Raji (cell line): ENCODE results near the gene ZFPM1.

ENCODE experiments used
- POLR2A ChIP-seq: IDR thresholded peaks from 2 replicates; pipeline ENCODE4 v1.6.1; 2011; ENCODE audit warnings: low read depth, low read length, control low read depth; ENCODE audit not compliant: insufficient read depth

ZFPM1 gene

DNA sequence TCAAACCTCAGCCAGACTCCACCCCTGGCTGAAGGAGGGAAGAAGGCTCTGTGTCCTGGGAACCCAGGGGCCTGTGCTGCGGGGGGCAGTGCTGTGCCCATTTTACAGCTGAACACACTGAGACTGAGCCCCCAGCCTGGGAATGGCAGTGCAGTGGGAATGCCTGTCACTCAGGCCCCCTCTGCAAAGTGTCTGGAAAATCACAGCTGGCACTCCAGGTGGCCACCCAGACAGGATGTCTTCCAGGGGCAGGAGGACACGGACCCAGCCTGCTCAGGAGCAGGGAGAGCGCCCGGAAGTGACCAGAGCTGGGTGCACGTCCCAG is 37.7 kb upstream of the ZFPM1 start:
- no peak for TF ChIP-seq POLR2A

DNA sequence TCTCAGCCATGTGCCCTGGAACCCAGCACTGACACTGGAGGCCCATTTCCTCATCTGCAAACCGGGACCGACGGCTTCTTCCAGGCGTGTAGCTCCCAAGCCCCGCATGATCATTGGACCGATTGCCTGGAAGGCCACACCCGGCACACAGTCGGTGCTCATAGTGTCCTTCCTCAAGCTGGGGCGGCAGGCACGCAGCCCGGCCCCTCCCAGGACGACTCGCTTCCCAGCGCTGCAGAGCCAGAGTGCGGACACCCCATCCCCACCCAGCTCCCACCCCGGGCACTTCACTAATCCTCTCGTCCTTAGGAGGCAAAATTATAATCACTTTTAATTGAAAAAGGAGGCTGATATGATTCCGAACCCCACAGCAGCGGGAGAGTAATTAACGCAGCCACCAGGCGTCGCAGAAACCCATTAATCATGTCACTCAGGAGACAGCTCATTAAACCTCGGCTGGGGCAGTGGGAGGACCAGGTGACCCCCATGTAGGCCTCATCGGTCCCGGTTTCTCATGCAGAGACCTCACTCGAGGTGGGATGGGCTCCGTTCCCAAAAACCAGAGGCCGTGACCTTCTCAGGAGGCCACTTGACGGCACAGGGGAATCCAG is 37.3 kb upstream of the ZFPM1 start:
- TF ChIP-seq POLR2A, result no peak

DNA sequence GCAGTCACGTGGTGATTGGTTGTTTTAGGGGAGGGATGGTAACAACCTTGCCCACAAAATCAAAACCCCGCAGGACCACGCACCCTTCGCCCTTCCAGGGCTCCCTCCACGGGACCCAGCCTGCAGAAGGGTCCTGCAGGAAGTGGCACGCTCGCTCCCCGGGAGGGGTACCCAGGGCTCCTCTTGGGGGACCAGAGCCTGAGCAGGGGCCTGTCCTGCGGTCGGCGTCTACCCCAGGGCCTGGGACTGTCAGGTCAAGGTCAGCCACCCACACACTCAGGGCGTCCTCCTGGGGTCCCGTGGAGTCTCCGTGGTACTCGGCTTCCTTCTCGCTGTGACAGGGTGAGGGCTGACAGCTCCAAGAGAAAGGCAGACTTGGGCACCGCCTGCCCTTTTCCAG is 36.4 kb upstream of the ZFPM1 start:
- TF ChIP-seq POLR2A, result no peak

DNA sequence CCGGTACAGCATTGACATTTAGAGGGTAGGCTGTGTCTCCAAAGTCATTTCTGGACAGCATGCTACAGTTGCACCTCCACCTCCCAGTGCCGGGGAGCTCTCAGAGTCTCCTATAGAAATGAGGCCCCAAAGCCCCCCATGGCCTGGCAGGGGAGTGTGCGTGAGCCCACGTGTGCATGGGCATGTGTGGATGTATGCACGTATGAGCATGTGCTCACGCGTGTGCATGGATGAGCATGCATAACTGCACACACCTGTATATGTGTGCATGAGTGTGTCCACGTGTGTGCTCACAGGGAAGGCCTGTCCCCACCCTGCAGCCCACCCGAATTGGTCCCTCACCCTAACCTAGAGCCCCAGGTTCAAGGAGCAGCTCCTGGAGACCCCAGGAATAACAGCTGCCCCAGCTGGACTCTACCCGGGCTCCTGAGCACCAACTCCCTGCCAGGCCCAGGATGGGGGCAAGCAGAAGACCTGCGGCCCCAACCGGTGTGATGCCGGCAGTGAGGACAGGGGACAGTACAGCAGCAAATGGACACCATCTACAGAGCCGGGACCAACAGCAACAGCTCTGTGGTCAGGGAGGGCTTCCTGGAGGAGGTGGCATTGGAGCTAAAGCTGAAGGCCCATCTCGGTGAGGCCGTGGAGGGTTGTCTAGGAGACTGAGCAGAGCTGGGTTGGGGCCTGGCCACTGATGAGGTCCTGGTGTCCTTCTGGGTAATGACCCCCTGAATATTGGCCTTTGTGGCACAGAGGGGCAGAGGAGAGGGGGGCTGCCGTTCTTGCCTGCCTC is 35.2 kb upstream of the ZFPM1 start:
- no peak for TF ChIP-seq POLR2A

DNA sequence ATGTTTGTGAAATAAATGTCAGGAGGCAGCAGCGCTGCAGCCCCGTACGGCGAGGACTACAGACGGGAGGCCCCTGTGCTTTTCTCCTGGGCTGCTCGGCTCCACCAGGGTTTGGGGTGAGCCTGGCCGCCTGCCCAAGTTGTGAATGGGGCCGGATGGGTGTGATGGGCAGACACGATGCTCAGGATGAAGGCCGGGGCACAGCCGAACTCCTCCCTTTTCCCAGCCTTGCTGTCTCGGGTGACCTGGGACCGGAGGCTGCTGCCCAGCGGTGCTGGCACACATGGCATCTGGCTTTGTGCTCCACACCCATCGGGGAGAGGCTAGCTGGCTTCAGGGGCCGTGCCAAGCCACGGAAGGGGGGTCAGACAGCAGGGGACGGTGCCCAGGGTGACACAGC is 34.2 kb upstream of the ZFPM1 start:
- no peak for TF ChIP-seq POLR2A

DNA sequence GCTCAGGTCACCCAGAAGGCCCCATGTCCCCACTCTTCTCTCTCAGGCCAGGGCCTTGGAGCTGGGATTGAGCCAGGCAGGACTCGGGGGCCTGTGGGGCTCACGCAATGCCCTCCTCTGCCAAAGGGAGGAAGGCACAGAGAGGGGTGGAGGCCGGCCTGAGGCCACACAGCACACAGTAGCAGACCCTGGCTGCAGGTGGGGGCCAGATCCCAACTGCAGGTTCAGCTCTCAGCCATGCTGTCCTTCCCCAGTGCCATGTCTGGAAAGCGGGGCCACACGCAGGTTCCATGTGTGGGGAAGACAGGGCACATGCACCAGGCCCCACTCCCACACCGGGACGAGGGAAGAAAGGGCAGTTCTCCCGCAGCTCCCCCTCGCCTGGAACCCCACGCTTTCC is 33.3 kb upstream of the ZFPM1 start:
- no peak for TF ChIP-seq POLR2A

DNA sequence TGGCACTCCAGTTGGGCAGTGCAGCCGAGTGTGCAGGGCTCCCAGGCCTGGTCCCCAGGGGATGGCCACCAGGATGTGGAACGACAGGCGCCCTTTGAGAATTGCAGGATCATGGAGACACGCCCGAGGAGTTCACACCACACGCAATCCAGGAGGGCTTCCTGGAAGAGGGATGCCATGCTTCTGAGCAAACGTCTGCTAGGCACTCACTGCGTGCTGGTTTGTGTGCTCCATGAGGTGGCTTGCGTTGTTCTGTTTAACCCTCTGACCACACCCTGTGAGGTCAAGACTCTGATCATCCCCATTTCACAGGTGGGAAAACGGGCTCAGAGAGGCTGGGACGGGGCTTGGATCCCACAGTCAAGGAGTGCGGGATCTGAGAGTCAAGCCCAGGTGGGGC is 32.6 kb upstream of the ZFPM1 start:
- TF ChIP-seq POLR2A, result no peak

DNA sequence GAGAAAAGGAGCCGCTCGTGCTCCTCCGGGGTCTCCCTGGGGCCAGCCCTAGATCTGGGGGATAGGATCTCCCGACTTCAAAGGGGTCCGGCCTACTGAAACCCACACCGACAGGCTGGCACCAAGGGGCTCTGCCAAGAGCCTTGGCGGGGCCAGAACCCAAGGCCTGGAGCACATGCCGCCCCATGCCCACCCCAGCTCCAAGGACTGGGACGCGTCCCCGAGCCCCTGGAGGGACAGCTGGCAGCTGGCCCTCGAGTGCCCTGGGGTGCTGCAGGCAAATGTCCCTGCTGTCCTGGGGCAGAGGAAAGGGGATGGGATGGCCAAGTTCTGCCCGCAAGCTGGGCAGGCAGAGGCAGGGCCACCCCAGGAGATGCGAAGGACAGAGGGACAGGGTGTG is 31.8 kb upstream of the ZFPM1 start:
- no peak for TF ChIP-seq POLR2A

DNA sequence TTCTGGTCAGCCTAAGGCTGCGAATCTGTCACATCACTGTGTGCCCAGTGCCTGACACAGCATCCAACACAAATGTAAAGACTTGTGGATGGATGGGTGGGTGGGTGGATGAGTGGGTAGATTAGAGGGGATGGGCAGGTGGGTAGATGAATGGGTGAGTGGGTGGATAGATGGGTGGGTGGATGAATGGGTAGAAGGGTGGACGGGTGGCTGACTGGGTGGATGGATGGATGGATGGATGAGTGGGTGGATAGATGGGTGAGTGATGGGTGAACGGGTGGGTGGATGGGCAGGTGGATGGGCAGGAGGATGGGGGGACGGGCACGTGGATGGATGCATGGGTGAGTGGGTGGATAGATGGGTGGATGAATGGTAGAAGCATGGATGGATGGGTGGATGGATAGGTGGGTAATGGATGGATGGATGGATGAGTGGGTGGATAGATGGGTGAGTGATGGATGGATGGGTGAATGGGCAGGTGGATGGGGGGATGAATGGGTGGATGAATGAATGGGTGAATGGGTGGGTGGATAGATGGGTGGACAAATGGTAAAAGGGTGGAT is 31.1 kb upstream of the ZFPM1 start:
- no peak for TF ChIP-seq POLR2A

DNA sequence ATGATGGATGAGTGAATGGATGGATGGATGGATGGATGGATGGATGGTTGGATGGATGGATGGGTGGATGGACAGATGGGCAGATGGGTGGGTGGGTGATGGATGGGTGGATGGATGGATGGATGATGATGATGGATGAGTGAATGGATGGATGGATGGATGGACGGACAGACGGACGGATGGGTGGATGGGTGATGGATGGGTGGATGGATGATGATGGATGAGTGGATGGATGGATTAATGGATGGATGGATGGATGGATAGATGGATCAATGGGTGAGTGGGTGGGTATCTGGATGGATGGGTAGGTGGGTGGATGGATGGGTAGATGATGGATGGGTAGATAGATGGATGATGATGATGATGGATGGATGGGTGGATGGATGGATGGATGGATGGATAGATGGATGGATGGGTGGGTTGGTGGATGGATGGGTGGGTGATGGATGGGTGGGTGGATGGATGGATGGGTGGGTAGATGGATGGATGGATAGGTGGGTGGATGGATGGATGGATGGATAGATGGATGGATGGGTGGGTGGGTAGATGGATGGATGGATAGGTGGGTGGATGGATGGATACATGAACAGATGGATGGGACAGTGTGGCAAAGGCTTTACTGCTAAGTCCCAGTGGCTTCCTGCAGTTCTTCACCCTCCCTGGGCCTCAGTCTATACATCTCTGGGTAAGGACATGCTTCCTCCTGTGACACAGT is 30.2 kb upstream of the ZFPM1 start:
- TF ChIP-seq POLR2A, result no peak

DNA sequence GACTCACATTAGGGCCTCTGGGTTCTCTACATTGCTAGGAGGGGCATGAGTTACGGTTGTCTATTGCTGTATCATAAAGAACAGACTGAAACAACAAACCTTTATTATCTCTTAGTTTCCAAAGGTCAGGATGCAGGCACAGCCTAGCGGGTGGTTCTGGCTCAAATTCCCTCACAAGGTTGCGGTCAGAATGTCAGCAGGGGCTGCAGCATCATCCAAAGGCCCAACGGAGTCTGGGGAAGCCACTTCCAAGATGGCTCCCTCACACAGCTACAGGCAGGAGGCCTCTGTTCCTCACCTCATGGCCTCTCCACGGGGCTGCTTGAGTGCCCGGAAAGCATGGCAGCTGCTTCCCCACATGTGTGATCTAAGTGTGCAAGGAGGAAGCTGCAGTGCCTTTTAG is 29.6 kb upstream of the ZFPM1 start:
- TF ChIP-seq POLR2A, result no peak

DNA sequence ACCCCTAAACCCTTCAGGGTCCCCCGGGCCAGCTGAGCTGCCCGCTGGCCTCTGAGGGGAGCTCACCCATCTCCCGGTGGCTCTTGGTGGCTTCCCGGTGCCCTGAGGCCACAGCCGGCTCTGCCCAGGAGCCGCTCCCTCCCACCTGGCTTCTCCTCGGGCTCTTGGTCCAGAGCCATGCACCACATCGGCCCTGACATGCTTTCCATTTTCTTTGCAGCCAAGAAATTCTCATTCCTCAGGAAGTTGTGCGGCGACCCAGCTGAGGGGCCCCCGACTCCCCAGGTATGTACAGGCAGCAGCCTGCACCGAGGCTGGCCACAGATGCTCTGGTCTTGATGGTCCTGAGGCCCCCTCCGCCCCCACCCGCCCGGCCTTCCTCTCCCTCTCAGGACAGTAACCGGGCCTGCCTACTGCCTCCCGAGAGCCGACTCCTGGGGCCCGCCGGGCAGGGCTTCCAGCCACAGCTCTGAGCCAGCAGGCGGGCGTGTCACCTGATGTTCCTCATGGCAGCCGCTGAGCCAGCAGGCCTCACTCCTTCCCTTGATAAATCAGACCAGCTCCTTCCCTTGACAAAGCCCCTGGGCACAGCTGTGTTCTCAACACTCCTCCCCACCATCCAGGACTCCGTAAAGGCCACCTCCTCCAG is 28.4 kb upstream of the ZFPM1 start:
- no peak for TF ChIP-seq POLR2A

DNA sequence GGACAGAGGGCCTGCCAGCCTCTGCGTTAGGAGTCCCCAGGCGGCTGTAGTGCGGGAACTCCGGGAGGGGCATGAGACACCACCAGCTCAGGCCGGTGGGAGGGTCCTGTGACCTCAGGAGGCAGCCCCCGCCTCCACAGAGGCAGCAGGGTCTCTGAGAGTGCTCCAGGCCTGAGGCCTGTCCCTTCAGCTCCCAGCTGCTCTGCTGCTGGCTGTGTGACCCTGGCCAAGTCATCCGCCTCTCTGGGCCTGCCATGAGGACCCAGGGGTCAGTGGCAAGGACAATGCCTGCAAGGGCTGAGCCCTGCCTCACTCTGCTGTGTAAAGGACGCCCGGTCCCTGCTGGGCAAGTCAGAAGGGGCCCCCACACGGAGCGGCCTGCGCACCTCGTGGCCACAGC is 27.1 kb upstream of the ZFPM1 start:
- TF ChIP-seq POLR2A, result no peak

DNA sequence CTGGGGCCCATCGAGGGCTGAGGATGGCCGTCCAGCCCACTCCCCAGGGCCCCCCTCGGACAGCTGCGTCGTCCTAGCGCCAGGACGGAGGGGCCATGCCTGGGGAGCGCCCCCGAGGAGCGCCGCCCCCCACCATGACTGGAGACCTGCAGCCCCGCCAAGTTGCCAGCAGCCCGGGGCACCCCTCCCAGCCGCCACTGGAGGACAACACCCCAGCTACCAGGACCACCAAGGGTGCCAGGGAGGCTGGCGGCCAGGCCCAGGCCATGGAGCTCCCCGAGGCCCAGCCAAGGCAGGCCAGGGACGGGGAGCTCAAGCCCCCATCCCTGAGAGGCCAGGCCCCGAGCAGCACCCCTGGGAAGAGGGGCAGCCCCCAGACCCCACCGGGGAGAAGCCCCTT is 25.7 kb upstream of the ZFPM1 start:
- no peak for TF ChIP-seq POLR2A

DNA sequence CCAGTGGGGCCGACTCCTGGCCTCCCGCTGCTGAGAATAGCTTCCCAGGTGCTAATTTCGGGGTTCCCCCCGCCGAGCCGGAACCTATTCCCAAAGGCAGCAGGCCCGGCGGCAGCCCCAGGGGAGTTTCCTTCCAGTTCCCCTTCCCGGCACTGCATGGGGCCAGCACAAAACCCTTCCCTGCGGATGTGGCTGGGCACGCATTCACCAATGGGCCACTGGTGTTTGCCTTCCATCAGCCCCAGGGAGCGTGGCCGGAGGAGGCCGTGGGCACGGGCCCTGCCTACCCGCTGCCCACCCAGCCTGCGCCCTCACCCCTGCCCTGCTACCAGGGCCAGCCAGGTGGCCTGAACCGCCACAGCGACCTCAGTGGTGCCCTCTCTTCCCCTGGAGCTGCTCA is 24.9 kb upstream of the ZFPM1 start:
- TF ChIP-seq POLR2A, result no peak
